ENCODE measurements around the gene BAHD1. TPM values are rescaled to one million over a fixed set of nuclear protein-coding genes. Genes with fewer than 3 reads are reported as not detected.

The BAHD1 gene
- total and polyA plus RNA-seq, 8 donors, result 11.4 to 27.2 (median 15.4) TPM

DNA sequence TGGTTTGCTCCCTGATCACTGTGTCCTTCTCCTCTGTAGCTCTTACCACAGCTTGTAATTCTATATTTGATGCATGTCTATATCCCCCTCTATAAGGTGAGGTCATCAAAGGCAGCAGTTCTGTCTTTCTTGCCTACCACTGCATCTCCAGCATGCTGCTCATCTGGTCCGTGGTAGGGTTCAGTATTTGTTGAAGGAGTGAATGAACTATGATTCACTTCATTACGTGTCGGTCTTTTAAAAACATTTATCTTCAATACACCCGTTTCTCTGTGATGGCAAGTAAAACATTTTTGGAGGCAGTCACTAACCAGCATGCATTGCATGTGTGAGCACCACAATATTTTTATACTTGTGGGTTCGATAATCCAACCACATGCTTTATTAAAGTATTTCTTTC lies 57.7 kb downstream of the BAHD1 start:
- DNase-seq (no peak), ATAC-seq (no peak)
- no peaks in the 10 kb centered on the region for H3K36me3 ChIP-seq
- no peaks in the 10 kb centered on the region for H3K4me1 ChIP-seq
- H3K9me3 ChIP-seq, result no peaks in the 10 kb centered on the region
- TF ChIP-seq, protein P1, sequence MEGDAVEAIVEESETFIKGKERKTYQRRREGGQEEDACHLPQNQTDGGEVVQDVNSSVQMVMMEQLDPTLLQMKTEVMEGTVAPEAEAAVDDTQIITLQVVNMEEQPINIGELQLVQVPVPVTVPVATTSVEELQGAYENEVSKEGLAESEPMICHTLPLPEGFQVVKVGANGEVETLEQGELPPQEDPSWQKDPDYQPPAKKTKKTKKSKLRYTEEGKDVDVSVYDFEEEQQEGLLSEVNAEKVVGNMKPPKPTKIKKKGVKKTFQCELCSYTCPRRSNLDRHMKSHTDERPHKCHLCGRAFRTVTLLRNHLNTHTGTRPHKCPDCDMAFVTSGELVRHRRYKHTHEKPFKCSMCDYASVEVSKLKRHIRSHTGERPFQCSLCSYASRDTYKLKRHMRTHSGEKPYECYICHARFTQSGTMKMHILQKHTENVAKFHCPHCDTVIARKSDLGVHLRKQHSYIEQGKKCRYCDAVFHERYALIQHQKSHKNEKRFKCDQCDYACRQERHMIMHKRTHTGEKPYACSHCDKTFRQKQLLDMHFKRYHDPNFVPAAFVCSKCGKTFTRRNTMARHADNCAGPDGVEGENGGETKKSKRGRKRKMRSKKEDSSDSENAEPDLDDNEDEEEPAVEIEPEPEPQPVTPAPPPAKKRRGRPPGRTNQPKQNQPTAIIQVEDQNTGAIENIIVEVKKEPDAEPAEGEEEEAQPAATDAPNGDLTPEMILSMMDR (IDR thresholded peaks at IDR 0.05), result no peak
- intact Hi-C loops (cut with DNase I), result no loop called here
- H3K27ac ChIP-seq, result no peak overlapping the region
- peaks cover 0 to 4% of the 10 kb centered on the region in 2 donors for H3K27me3 ChIP-seq
- no peak overlapping the region for H3K4me3 ChIP-seq

DNA sequence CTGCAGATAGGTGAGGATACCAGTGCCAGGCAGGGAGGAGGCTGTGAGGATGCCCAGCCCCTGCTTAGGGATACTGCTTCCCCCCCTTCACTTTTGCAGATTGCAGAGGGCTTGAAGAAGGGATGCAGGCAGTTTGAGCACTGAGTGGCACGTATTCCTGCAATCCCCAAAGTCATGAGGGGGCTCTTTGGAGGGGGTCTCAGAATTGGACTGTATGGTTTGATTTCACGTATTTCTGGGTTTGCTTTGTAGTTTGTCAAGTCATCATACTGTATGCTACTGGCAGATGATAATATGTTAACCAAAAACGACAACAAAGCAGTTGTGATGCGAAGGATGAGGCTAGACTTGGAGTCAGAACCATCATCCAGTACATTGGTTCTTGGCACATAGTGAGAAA lies 58.1 kb downstream of the BAHD1 start:
- TF ChIP-seq, protein P1 (IDR thresholded peaks at IDR 0.05), result no peak
- no peak overlapping the region for H3K27ac ChIP-seq

DNA sequence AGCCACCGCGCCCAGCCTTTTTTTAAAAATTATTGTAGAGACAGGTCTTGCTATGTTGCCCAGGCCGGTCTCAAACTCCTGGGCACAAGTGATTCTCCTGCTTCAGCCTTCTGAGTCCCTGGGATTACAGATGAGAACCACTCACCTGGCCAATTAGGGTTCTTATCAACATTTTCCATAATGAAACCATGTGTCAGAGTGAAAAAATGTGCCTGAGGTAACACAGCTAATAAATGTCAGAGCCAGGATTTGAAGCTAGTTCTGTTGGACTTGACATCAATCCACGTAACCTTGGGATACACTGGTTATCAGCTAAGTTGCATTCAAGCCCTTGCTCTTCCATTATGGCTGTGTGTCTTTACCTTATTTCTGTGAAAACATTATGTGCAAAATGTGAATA lies 59.2 kb downstream of the BAHD1 start:
- H3K36me3 ChIP-seq, result no peaks in the 10 kb centered on the region
- TF ChIP-seq, protein P1 (IDR thresholded peaks at IDR 0.05), result no peak
- no peaks in the 10 kb centered on the region for H3K9me3 ChIP-seq
- no peaks in the 10 kb centered on the region for H3K4me1 ChIP-seq
- H3K4me3 ChIP-seq, result no peak overlapping the region
- ATAC-seq, result no peak
- intact Hi-C loops (cut with DNase I), result no loop called here
- no peak for DNase-seq
- peaks cover 0 to 15% of the 10 kb centered on the region in 2 donors for H3K27me3 ChIP-seq
- H3K27ac ChIP-seq, result no peak overlapping the region

More for the DNA sequence above, 58.1 kb downstream of the BAHD1 start:
- no peaks in the 10 kb centered on the region for H3K36me3 ChIP-seq
- intact Hi-C loops (cut with DNase I), result no loop called here
- peaks cover 0 to 9% of the 10 kb centered on the region in 2 donors for H3K27me3 ChIP-seq
- H3K9me3 ChIP-seq, result no peaks in the 10 kb centered on the region
- H3K4me1 ChIP-seq, result no peaks in the 10 kb centered on the region
- no peak for ATAC-seq
- H3K4me3 ChIP-seq, result no peak overlapping the region
- DNase-seq, result no peak

DNA sequence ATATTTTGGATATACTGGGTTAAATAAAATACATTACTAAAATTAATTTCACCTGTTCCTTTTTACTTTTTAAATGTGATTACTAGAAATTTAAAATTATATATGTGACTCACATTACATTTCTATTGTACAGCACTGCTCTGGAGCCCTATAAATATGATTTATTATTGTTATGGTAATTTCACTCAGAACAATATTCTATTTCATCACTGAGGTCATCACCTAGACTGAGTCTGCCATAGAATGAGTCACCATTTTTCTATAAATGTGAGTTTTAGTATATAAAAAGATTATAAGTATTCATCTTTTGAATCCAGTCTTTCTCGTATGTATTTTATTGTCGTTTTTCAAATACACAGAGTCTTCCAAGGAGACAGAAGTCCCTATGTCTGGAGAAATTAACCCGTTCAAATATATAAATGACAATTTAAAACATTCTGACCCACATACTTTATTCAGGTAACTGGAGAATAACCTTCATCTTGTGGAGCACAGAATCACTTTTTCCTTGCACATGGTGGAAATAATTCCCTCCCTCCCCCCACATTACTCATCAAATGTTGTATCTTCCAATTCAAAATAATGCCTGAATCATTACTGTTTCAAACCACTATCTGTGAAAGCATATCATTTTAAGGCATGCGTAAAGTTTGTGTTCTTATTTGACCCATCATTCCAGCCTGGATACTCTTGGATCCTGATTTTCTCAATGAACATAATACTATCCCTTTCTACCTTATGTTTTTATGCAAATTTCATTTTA lies 60.0 kb downstream of the BAHD1 start:
- intact Hi-C loops (cut with DNase I), result no loop called here
- H3K27me3 ChIP-seq, result peaks cover 0 to 15% of the 10 kb centered on the region in 2 donors
- no peaks in the 10 kb centered on the region for H3K9me3 ChIP-seq
- TF ChIP-seq, protein P1 (IDR thresholded peaks at IDR 0.05), result no peak
- H3K4me3 ChIP-seq, result no peak overlapping the region
- no peak overlapping the region for H3K27ac ChIP-seq
- no peaks in the 10 kb centered on the region for H3K36me3 ChIP-seq
- ATAC-seq (no peak), DNase-seq (no peak)
- no peaks in the 10 kb centered on the region for H3K4me1 ChIP-seq

DNA sequence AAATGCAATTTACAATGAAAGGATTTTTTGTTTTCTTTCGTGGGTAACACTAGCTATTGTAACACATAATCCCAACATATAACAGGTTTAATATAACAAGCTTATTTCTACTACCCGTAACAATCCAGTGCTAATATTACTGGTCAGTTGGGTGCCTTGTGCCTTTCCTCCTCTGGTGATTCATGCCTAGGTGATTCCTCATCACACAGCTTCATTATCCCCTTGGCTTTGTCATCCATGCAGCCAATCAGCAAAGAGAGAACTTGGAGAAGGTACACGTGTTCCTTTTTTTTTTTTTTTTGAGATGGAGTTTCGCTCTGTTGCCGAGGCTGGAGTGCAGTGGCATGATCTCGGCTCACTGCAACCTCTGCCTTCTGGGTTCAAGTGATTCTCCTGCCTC lies 60.7 kb downstream of the BAHD1 start:
- no peak for ATAC-seq
- Histone ChIP-seq H3K9me3 (no peaks in the 10 kb centered on the region), H3K27me3 (peaks cover 0 to 15% of the 10 kb centered on the region in 2 donors), H3K4me3 (no peak overlapping the region), H3K4me1 (no peaks in the 10 kb centered on the region), H3K36me3 (no peaks in the 10 kb centered on the region), H3K27ac (no peak overlapping the region)
- intact Hi-C loops (cut with DNase I), result no loop called here
- TF ChIP-seq, protein P1 (IDR thresholded peaks at IDR 0.05), result no peak
- DNase-seq, result no peak

All from left lung (tissue), 10 donors.